SKM-1 (cell line): ENCODE results near the gene GTPBP6.

Experiments
- DNase-seq: peaks from one replicate; lab custom pipeline; 2025; ENCODE audit not compliant: unreplicated experiment; lab: John Stamatoyannopoulos, UW

Gene GTPBP6

GRCh38 chrX:318739-319578 is at the start of gene GTPBP6:
Gene GTPBP6, minus strand, starts transcription at chrX:318796. Its CDS starts 9 bp downstream, at chrX:318787.
- no peak for DNase-seq

GRCh38 chrX:367866-368265 is 49.3 kb upstream of the GTPBP6 start:
- DNase-seq: no peak

GRCh38 chrX:367349-367748 is 48.8 kb upstream of the GTPBP6 start:
- no peak for DNase-seq

- DNase-seq: no peak
These were observed 45.2 kb upstream of the GTPBP6 start for GRCh38 chrX:363621-364375.

GRCh38 chrX:362937-363620 is 44.5 kb upstream of the GTPBP6 start:
- DNase-seq: no peak

GRCh38 chrX:362351-362750 is 43.8 kb upstream of the GTPBP6 start:
- no peak for DNase-seq

GRCh38 chrX:361231-362145 is 42.9 kb upstream of the GTPBP6 start:
- DNase-seq: no peak

- no peak for DNase-seq
These were observed 42.0 kb upstream of the GTPBP6 start for GRCh38 chrX:360496-361150.

- DNase-seq: no peak
These were observed 40.1 kb upstream of the GTPBP6 start for GRCh38 chrX:358651-359143.

- DNase-seq: no peak
These were observed 39.3 kb upstream of the GTPBP6 start for GRCh38 chrX:357693-358471.

- DNase-seq: no peak
These were observed 38.6 kb upstream of the GTPBP6 start for GRCh38 chrX:357035-357692.

- no peak for DNase-seq
These were observed 37.9 kb upstream of the GTPBP6 start for GRCh38 chrX:356385-357034.

GRCh38 chrX:355329-356050 is 36.9 kb upstream of the GTPBP6 start:
- no peak for DNase-seq

- no peak for DNase-seq
These were observed 35.3 kb upstream of the GTPBP6 start for GRCh38 chrX:353566-354535.

- no peak for DNase-seq
These were observed 34.2 kb upstream of the GTPBP6 start for GRCh38 chrX:352582-353314.

- DNase-seq: no peak
These were observed 33.6 kb upstream of the GTPBP6 start for GRCh38 chrX:352181-352580.
